HL-60 (cell line): ENCODE results near the gene CLDN6.

Experiments
- DNase-seq, 2 experiments: peaks; one replicate each; pipeline ENCODE4 v3.0.0-alpha.2; 2010 to 2020; ENCODE audit warnings: low read depth in 1 of 2, low spot score in 1 of 2
- H3K27ac ChIP-seq: fragments of 250-450 bp; sonication (Bioruptor Pico); replicated peaks from 2 replicates; pipeline ENCODE4 v1.5.1; 2020; ENCODE audit warnings: mild to moderate bottlenecking, moderate library complexity
- H3K27me3 ChIP-seq: fragments of 250-450 bp; sonication (Bioruptor Pico); 2 replicates; pipeline ENCODE4 v1.5.1; 2021; ENCODE audit warnings: mild to moderate bottlenecking, moderate library complexity; ENCODE audit not compliant: insufficient read depth, poor library complexity, severe bottlenecking
- H3K4me3 ChIP-seq: replicated peaks from 2 replicates; pipeline ENCODE4 v1.5.1; 2011; ENCODE audit warnings: mild to moderate bottlenecking, control low read depth, low read length; ENCODE audit not compliant: insufficient read depth
- CTCF ChIP-seq: IDR thresholded peaks from one replicate; pipeline ENCODE4 v1.5.1; 2011; ENCODE audit warnings: low read length, control low read depth, inconsistent platforms; ENCODE audit not compliant: insufficient read depth
- GABPA ChIP-seq: IDR thresholded peaks from 2 replicates; pipeline ENCODE4 v1.6.1; 2012; ENCODE audit warnings: low read depth
- POLR2AphosphoS5 ChIP-seq: IDR thresholded peaks from 2 replicates; pipeline ENCODE4 v1.6.1; 2012; ENCODE audit warnings: low read depth
- REST ChIP-seq: IDR thresholded peaks from 2 replicates; pipeline ENCODE4 v1.6.1; 2012; ENCODE audit warnings: low read depth; ENCODE audit not compliant: insufficient replicate concordance
- SPI1 ChIP-seq: IDR thresholded peaks from 2 replicates; pipeline ENCODE4 v1.6.1; 2012; ENCODE audit warnings: low read depth, mild to moderate bottlenecking, borderline replicate concordance

The CLDN6 gene

GRCh38 chr16:3065069-3065741, 47.2 kb upstream of the CLDN6 start, which contains the start of gene IL32:
Gene IL32, plus strand, starts transcription at chr16:3065640. Its CDS starts 172 bp downstream, at chr16:3065812.
- TF ChIP-seq SPI1, result no peak
- no peak for TF ChIP-seq POLR2AphosphoS5
- TF ChIP-seq GABPA, result no peak
- no peak for TF ChIP-seq REST
- TF ChIP-seq CTCF, result no peak
- H3K27me3 ChIP-seq, result no peaks in the 10 kb centered on the region
- no peak within 1 kb of the TSS for H3K4me3 ChIP-seq
- H3K27ac ChIP-seq, result no peak within 1 kb of the TSS
- no peak for DNase-seq

- Histone ChIP-seq H3K4me3 (no peak overlapping the region), H3K27ac (no peak overlapping the region), H3K27me3 (no peaks in the 10 kb centered on the region)
- TF ChIP-seq SPI1 (no peak), GABPA (no peak), REST (no peak)
- DNase-seq, result no peak
These were observed 45.8 kb upstream of the CLDN6 start for GRCh38 chr16:3063625-3064386.

GRCh38 chr16:3062553-3062952, 44.6 kb upstream of the CLDN6 start:
- DNase-seq, result no peak
- TF ChIP-seq GABPA (no peak), POLR2AphosphoS5 (no peak), SPI1 (no peak), CTCF (no peak), REST (no peak)
- Histone ChIP-seq H3K27ac (peak overlapping the region; percentile 43; the same call in 1 of the 2 replicates), H3K27me3 (no peaks in the 10 kb centered on the region), H3K4me3 (no peak overlapping the region)
